Caco-2 (cell line): Measurements from ENCODE around the gene ZNF296. TPM values are rescaled to one million over a fixed set of nuclear protein-coding genes. Genes with fewer than 3 reads are reported as not detected.

Source experiments
- BruUV-seq: library from RNA; stranded (reverse); fragments of 400-500 nt; replicated peaks from 2 replicates; lab custom pipeline; 2021; lab: Mats Ljungman, UMichigan
- CTCF ChIA-PET: fragments of 300-600 bp; sonication (Branson Sonifier 250); formaldehyde crosslinking; loops from one replicate; lab custom pipeline; 2022; ENCODE audit warnings: antibody characterized with exemption; lab: Charles Lee
- POLR2A ChIA-PET: fragments of 300-600 bp; sonication (Branson Sonifier 250); formaldehyde crosslinking; loops from one replicate; lab custom pipeline; 2022; ENCODE audit warnings: antibody characterized with exemption; lab: Charles Lee
- DNase-seq, 2 experiments: peaks; one replicate each; pipeline versions ENCODE4 v3.0.0 to v3.0.0-alpha.2; 2020 to 2022
- H3K27me3 ChIP-seq: replicated peaks from 2 replicates; pipeline ENCODE4 v1.6.0; 2011; ENCODE audit warnings: low read length; ENCODE audit not compliant: control insufficient read depth, insufficient read depth
- H3K36me3 ChIP-seq: 2 replicates; pipeline ENCODE4 v1.5.1; 2011; ENCODE audit warnings: low read length; ENCODE audit not compliant: control insufficient read depth, insufficient read depth
- H3K4me1 ChIP-seq: fragments of 250-450 bp; sonication (Bioruptor Pico); 2 replicates; pipeline ENCODE4 v1.5.1; 2020; ENCODE audit warnings: mild to moderate bottlenecking
- H3K4me3 ChIP-seq: 2 replicates; pipeline ENCODE4 v1.5.1; 2011; ENCODE audit warnings: low read depth, mild to moderate bottlenecking, control low read depth, low read length
- H3K9me3 ChIP-seq: fragments of 250-450 bp; sonication (Bioruptor Pico); 2 replicates; pipeline ENCODE4 v1.5.1; 2020; ENCODE audit warnings: mild to moderate bottlenecking, moderate library complexity
- H3K27ac Mint-ChIP-seq: one replicate; pipeline ENCODE4 v1.8.0; 2022; ENCODE audit warnings: mixed read lengths; ENCODE audit not compliant: unreplicated experiment
- H3K27me3 Mint-ChIP-seq: one replicate; pipeline ENCODE4 v1.8.0; 2022; ENCODE audit warnings: mixed read lengths; ENCODE audit not compliant: insufficient read depth, unreplicated experiment
- H3K36me3 Mint-ChIP-seq: one replicate; pipeline ENCODE4 v1.8.0; 2022; ENCODE audit warnings: mild to moderate bottlenecking, mixed read lengths; ENCODE audit not compliant: insufficient read depth, unreplicated experiment
- H3K4me1 Mint-ChIP-seq: one replicate; pipeline ENCODE4 v1.8.0; 2022; ENCODE audit warnings: low read depth, mixed read lengths; ENCODE audit not compliant: unreplicated experiment
- H3K4me3 Mint-ChIP-seq: one replicate; pipeline ENCODE4 v1.8.0; 2022; ENCODE audit warnings: mild to moderate bottlenecking, moderate library complexity, mixed read lengths; ENCODE audit not compliant: unreplicated experiment
- H3K9me3 Mint-ChIP-seq: one replicate; pipeline ENCODE4 v1.8.0; 2022; ENCODE audit warnings: mixed read lengths; ENCODE audit not compliant: unreplicated experiment
- intact Hi-C: fragments of 100-400 bp; cut with micrococcal nuclease; formaldehyde crosslinking; loops from one replicate; pipeline ENCODE4 v1.10.0; 2022; ENCODE audit not compliant: unreplicated experiment
- total RNA-seq: library from RNA; stranded (reverse); gene quantifications from 2 replicates; pipeline ENCODE4 v1.2.3, GENCODE V29; 2022
- TF ChIP-seq, protein P1 (sequence below), 2 experiments: fragments of 200-600 bp in 1 of 2; IDR thresholded peaks; 1 replicate in 1 of 2; 2 replicates in 1 of 2; pipeline versions ENCODE4 v1.5.1 to v1.8.0; 2011 to 2022; ENCODE audit warnings: antibody characterized with exemption in 1 of 2, control low read depth in 1 of 2, inconsistent platforms in 1 of 2, low read depth in 1 of 2, low read length in 1 of 2, mild to moderate bottlenecking in 1 of 2, moderate library complexity in 1 of 2; ENCODE audit not compliant: insufficient read depth in 1 of 2, severe bottlenecking in 1 of 2, unreplicated experiment in 1 of 2

ZNF296 gene
- total RNA-seq, 1 experiment from 2014 or later = 9.4 TPM

GRCh38 chr19:45117671-45118070 lies 41.4 kb upstream of the ZNF296 start:
- Histone ChIP-seq H3K36me3 (no peaks in the 10 kb centered on the region), H3K27me3 (no peaks in the 10 kb centered on the region), H3K4me1 (peaks cover 22% of the 10 kb centered on the region), H3K9me3 (no peaks in the 10 kb centered on the region), H3K4me3 (no peak overlapping the region)
- BruUV-seq = no TSS peak
- H3K27ac Mint-ChIP-seq = no peak overlapping the region
- intact Hi-C loops = no loop called here
- no peaks in the 10 kb centered on the region for H3K27me3 Mint-ChIP-seq
- no peak overlapping the region for H3K4me3 Mint-ChIP-seq
- no peak for DNase-seq
- ChIA-PET POLR2A (interaction anchor here (1.1 kb wide), 1 partner anchor 25 kb away, joined by 4 read pairs; the partner anchor contains the start of gene PPP1R37), CTCF (interaction anchor here (1.7 kb wide), 1 partner anchor 43 kb away, joined by 3 read pairs; the partner anchor contains the start of gene NKPD1)
- peaks cover 18% of the 10 kb centered on the region for H3K36me3 Mint-ChIP-seq
- H3K4me1 Mint-ChIP-seq = peaks cover 33% of the 10 kb centered on the region
- H3K9me3 Mint-ChIP-seq = no peaks in the 10 kb centered on the region
- TF ChIP-seq, protein P1, sequence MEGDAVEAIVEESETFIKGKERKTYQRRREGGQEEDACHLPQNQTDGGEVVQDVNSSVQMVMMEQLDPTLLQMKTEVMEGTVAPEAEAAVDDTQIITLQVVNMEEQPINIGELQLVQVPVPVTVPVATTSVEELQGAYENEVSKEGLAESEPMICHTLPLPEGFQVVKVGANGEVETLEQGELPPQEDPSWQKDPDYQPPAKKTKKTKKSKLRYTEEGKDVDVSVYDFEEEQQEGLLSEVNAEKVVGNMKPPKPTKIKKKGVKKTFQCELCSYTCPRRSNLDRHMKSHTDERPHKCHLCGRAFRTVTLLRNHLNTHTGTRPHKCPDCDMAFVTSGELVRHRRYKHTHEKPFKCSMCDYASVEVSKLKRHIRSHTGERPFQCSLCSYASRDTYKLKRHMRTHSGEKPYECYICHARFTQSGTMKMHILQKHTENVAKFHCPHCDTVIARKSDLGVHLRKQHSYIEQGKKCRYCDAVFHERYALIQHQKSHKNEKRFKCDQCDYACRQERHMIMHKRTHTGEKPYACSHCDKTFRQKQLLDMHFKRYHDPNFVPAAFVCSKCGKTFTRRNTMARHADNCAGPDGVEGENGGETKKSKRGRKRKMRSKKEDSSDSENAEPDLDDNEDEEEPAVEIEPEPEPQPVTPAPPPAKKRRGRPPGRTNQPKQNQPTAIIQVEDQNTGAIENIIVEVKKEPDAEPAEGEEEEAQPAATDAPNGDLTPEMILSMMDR (IDR thresholded peaks at IDR 0.05; ENCODE audit: insufficient read depth in 1 of 2, low read depth in 1 of 2, low read length in 1 of 2, severe bottlenecking in 1 of 2, unreplicated experiment in 1 of 2) = no peak

DNA sequence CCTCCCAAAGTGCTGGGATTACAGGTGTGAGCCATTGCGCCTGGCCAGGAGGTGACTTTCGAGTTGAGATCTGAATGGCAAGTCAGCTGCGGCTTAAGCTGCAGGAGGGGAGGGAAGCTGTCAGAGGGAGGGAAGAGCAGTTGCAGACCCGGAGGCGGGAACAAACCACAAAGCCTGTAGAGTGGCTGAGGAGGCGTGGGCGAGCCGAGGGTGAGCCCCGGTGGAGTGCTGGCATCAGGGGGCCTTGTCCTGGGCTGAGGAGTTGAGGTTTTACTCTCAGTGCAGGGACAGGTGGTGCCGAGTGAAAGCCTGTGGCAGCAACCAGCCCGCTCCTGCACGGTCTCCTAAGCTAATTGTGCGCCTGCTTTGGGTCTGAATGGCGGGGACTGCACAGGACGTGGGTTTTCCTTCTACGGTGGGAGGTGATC lies 40.9 kb upstream of the ZNF296 start:
- peaks cover 13% of the 10 kb centered on the region for H3K36me3 Mint-ChIP-seq
- H3K27me3 Mint-ChIP-seq = no peaks in the 10 kb centered on the region
- TF ChIP-seq, protein P1 (IDR thresholded peaks at IDR 0.05; ENCODE audit: insufficient read depth in 1 of 2, low read depth in 1 of 2, low read length in 1 of 2, severe bottlenecking in 1 of 2, unreplicated experiment in 1 of 2) = no peak
- no peaks in the 10 kb centered on the region for H3K27me3 ChIP-seq
- no peak overlapping the region for H3K4me3 Mint-ChIP-seq
- peaks cover 33% of the 10 kb centered on the region for H3K4me1 Mint-ChIP-seq
- POLR2A ChIA-PET = interaction anchor here (1.1 kb wide), 1 partner anchor 25 kb away, joined by 4 read pairs; the partner anchor contains the start of gene PPP1R37
- no peaks in the 10 kb centered on the region for H3K9me3 Mint-ChIP-seq
- BruUV-seq = no TSS peak
- no peak overlapping the region for H3K4me3 ChIP-seq
- DNase-seq = no peak
- intact Hi-C loops = no loop called here
- H3K27ac Mint-ChIP-seq = peak overlapping the region; percentile 49
- H3K36me3 ChIP-seq = no peaks in the 10 kb centered on the region
- CTCF ChIA-PET = interaction anchor here (1.7 kb wide), 1 partner anchor 44 kb away, joined by 3 read pairs; the partner anchor contains the start of gene NKPD1
- H3K4me1 ChIP-seq = peaks cover 22% of the 10 kb centered on the region
- H3K9me3 ChIP-seq = no peaks in the 10 kb centered on the region

GRCh38 chr19:45115809-45116615 lies 39.7 kb upstream of the ZNF296 start:
- Histone ChIP-seq H3K4me3 (no peak overlapping the region), H3K9me3 (no peaks in the 10 kb centered on the region), H3K4me1 (peaks cover 24% of the 10 kb centered on the region), H3K36me3 (no peaks in the 10 kb centered on the region), H3K27me3 (no peaks in the 10 kb centered on the region)
- Mint-ChIP-seq H3K4me3 (no peak overlapping the region), H3K36me3 (peaks cover 6% of the 10 kb centered on the region), H3K27me3 (no peaks in the 10 kb centered on the region), H3K27ac (no peak overlapping the region), H3K4me1 (peaks cover 24% of the 10 kb centered on the region), H3K9me3 (no peaks in the 10 kb centered on the region)
- ChIA-PET CTCF (no interaction called here), POLR2A (no interaction called here)
- DNase-seq = no peak
- TF ChIP-seq, protein P1 (IDR thresholded peaks at IDR 0.05; ENCODE audit: insufficient read depth in 1 of 2, low read depth in 1 of 2, low read length in 1 of 2, severe bottlenecking in 1 of 2, unreplicated experiment in 1 of 2) = no peak
- no TSS peak for BruUV-seq
- intact Hi-C loops = no loop called here
